K562 (cell line): ENCODE data around the gene TIPARP. TPM values are rescaled to one million over a fixed set of nuclear protein-coding genes. Genes with fewer than 3 reads are reported as not detected.

Experiments used
- ATAC-seq: fragments of 200-7000 bp; cut with Tn5 transposase; 3 replicates; pipeline ENCODE4 v1.9.1; 2020; ENCODE audit warnings: moderate library complexity
- BruUV-seq: library from RNA; stranded (reverse); fragments of 400-500 nt; replicated peaks from 2 replicates; lab custom pipeline; 2021; lab: Mats Ljungman, UMichigan
- CTCF ChIA-PET: fragments of 300-600 bp; formaldehyde crosslinking; extraction: SDS; loops from one replicate; lab custom pipeline; 2021; ENCODE audit warnings: low intra/inter-chr PET ratio; lab: Yijun Ruan, JAX
- POLR2A ChIA-PET: fragments of 300-600, 350-650 bp; sonication (Branson Sonifier 250); formaldehyde crosslinking; extraction: SDS; loops from one replicate; lab custom pipeline; 2021; ENCODE audit warnings: antibody characterized with exemption, inconsistent platforms; lab: Yijun Ruan, JAX
- DNase-seq, 4 experiments: peaks; one replicate each; pipeline versions ENCODE4 v3.0.0 to v3.0.0-alpha.2; 2011 to 2018; ENCODE audit warnings: low spot score in 3 of 4, mixed read lengths in 3 of 4; ENCODE audit errors: extremely low read depth in 1 of 4
- FAIRE-seq: peaks from 2 replicates; lab custom pipeline; 2011; peaks lifted over from hg19 to GRCh38; lab: Jason Lieb, UNC
- H2AFZ ChIP-seq: 2 replicates; pipeline ENCODE4 v1.6.0; 2011; ENCODE audit warnings: low read depth, low read length, control low read depth, inconsistent platforms
- H3K27ac ChIP-seq: fragments of 200-600 bp; 3 replicates; pipeline ENCODE4 v1.8.0; 2011; ENCODE audit warnings: low read depth, mild to moderate bottlenecking, control low read depth, inconsistent platforms, low read length, moderate library complexity, mixed read lengths; ENCODE audit errors: extremely low read depth
- H3K27me3 ChIP-seq, 2 experiments: fragments of 300-600 bp in 1 of 2; 2 replicates in 1 of 2; 3 replicates in 1 of 2; pipeline versions ENCODE4 v1.6.0 to v1.8.0; 2011; ENCODE audit warnings: inconsistent platforms in 2 of 2, low read length in 2 of 2, mild to moderate bottlenecking in 1 of 2, mixed read lengths in 1 of 2, moderate library complexity in 1 of 2; ENCODE audit not compliant: control insufficient read depth in 2 of 2, insufficient read depth in 2 of 2
- H3K36me3 ChIP-seq: fragments of 300-600 bp; 3 replicates; pipeline ENCODE4 v1.8.0; 2011; ENCODE audit warnings: mild to moderate bottlenecking, low read length, inconsistent platforms; ENCODE audit not compliant: control insufficient read depth, insufficient read depth
- H3K4me1 ChIP-seq, 2 experiments: fragments of 200-600 bp in 1 of 2; replicated peaks in 1 of 2; 2 replicates in 1 of 2; 3 replicates in 1 of 2; pipeline versions ENCODE4 v1.5.1 to v1.8.0; 2011; ENCODE audit warnings: inconsistent platforms in 2 of 2, low read length in 2 of 2, mild to moderate bottlenecking in 1 of 2, mixed read lengths in 1 of 2, moderate library complexity in 1 of 2; ENCODE audit not compliant: control insufficient read depth in 2 of 2, insufficient read depth in 2 of 2
- H3K4me2 ChIP-seq: 2 replicates; pipeline ENCODE4 v1.6.1; 2011; ENCODE audit warnings: low read length, control low read depth, inconsistent platforms, mixed read lengths; ENCODE audit not compliant: insufficient read depth
- H3K4me3 ChIP-seq: fragments of 200-600 bp; sonication (generic), shearing (Covaris generic); 2 replicates; pipeline ENCODE4 v1.5.1; 2016; ENCODE audit warnings: control low read depth, inconsistent platforms
- H3K79me2 ChIP-seq: fragments of 200-600 bp; 3 replicates; pipeline ENCODE4 v1.8.0; 2011; ENCODE audit warnings: low read length, inconsistent platforms; ENCODE audit not compliant: control insufficient read depth, insufficient read depth
- H3K9ac ChIP-seq, 2 experiments: 2 replicates each; pipeline versions ENCODE4 v1.6.0 to v1.6.1; 2011; ENCODE audit warnings: low read depth in 2 of 2, low read length in 2 of 2, control low read depth in 1 of 2, inconsistent platforms in 1 of 2, mild to moderate bottlenecking in 1 of 2, mixed read lengths in 1 of 2; ENCODE audit not compliant: insufficient read depth in 1 of 2
- H3K9me1 ChIP-seq: one replicate; pipeline ENCODE4 v1.6.0; 2011; ENCODE audit warnings: inconsistent platforms, mild to moderate bottlenecking, low read length, moderate library complexity; ENCODE audit not compliant: control insufficient read depth, insufficient read depth
- H3K9me3 ChIP-seq: replicated peaks from 2 replicates; pipeline ENCODE4 v1.5.1; 2011; ENCODE audit warnings: low read depth, low read length, inconsistent platforms; ENCODE audit not compliant: control insufficient read depth, insufficient read depth
- H4K20me1 ChIP-seq: replicated peaks from 2 replicates; pipeline ENCODE4 v1.6.1; 2011; ENCODE audit warnings: low read length, inconsistent platforms, mixed read lengths; ENCODE audit not compliant: control insufficient read depth, insufficient read depth
- CXXC5 ChIP-seq: fragments of 250-450 bp; sonication (Bioruptor Pico); IDR thresholded peaks from 2 replicates; pipeline ENCODE4 v1.8.0; 2022; ENCODE audit warnings: inconsistent platforms, mild to moderate bottlenecking, moderate library complexity
- HES1 ChIP-seq: fragments of 450-650 bp; IDR thresholded peaks from 2 replicates; pipeline ENCODE4 v1.6.1; 2016; ENCODE audit warnings: low read depth, mild to moderate bottlenecking, moderate library complexity
- ID3 ChIP-seq, 2 experiments: fragments of 250-450 bp in 1 of 2; fragments of 450-650 bp in 1 of 2; sonication (Bioruptor Pico) in 1 of 2; IDR thresholded peaks; 2 replicates each; pipeline versions ENCODE4 v1.6.1 to v1.8.0; 2016 to 2021; ENCODE audit warnings: mild to moderate bottlenecking in 2 of 2, moderate library complexity in 2 of 2, missing compliant biosample characterization in 1 of 2, missing genetic modification characterization in 1 of 2
- KHSRP ChIP-seq: fragments of 450-650 bp; IDR thresholded peaks from 2 replicates; pipeline ENCODE4 v1.6.1; 2017
- KLF1 ChIP-seq: fragments of 450-650 bp; IDR thresholded peaks from 2 replicates; pipeline ENCODE4 v1.6.1; 2016; ENCODE audit warnings: missing genetic modification characterization, missing compliant biosample characterization
- NFRKB ChIP-seq: fragments of 450-650 bp; IDR thresholded peaks from 2 replicates; pipeline ENCODE4 v1.6.1; 2016; ENCODE audit warnings: low read depth
- PML ChIP-seq: IDR thresholded peaks from 2 replicates; pipeline ENCODE4 v1.6.1; 2012; ENCODE audit warnings: low read length, inconsistent platforms
- POLR3G ChIP-seq: IDR thresholded peaks from 2 replicates; pipeline ENCODE4 v1.6.1; 2011; ENCODE audit not compliant: insufficient read length, insufficient replicate concordance; ENCODE audit errors: extremely low read depth
- RFX7 ChIP-seq: fragments of 250-450 bp; sonication (Bioruptor Pico); IDR thresholded peaks from 2 replicates; pipeline ENCODE4 v1.5.1; 2021; ENCODE audit warnings: mild to moderate bottlenecking
- SMAD1 ChIP-seq: fragments of 150-350 bp; IDR thresholded peaks from 2 replicates; pipeline ENCODE4 v1.6.1; 2014; ENCODE audit warnings: low read length, low read depth; ENCODE audit not compliant: partially characterized antibody
- TAL1 ChIP-seq: fragments of 450-650 bp; IDR thresholded peaks from 2 replicates; pipeline ENCODE4 v1.6.1; 2016; ENCODE audit warnings: mild to moderate bottlenecking
- TCFL5 ChIP-seq: fragments of 250-450 bp; sonication (Bioruptor Pico); conservative IDR thresholded peaks from 2 replicates; pipeline ENCODE4 v1.6.1; 2021; ENCODE audit warnings: mild to moderate bottlenecking, moderate library complexity, matching md5 sums
- WHSC1 ChIP-seq: IDR thresholded peaks from one replicate; pipeline ENCODE4 v1.6.1; 2012; ENCODE audit warnings: low read length, control low read depth, inconsistent platforms
- ZKSCAN1 ChIP-seq: fragments of 150-350 bp; IDR thresholded peaks from 2 replicates; pipeline ENCODE4 v1.6.1; 2016; ENCODE audit warnings: low read depth, low read length
- ZNF12 ChIP-seq: sonication (generic); formaldehyde crosslinking; IDR thresholded peaks from 2 replicates; pipeline ENCODE4 v1.4.0; 2020; ENCODE audit warnings: mild to moderate bottlenecking, missing genetic modification reagents
- ZNF561 ChIP-seq: fragments of 450-650 bp; formaldehyde crosslinking; conservative IDR thresholded peaks from 2 replicates; pipeline ENCODE4 v1.4.0; 2020; ENCODE audit warnings: mild to moderate bottlenecking, moderate library complexity
- ZNF609 ChIP-seq: sonication (generic); formaldehyde crosslinking; IDR thresholded peaks from 2 replicates; pipeline ENCODE4 v1.8.1; 2023; ENCODE audit warnings: missing genetic modification reagents, mild to moderate bottlenecking, borderline replicate concordance
- WGBS: fragments of 100-300 bp; shearing (Covaris generic); methylation state at CpG from one replicate; pipeline ENCODE4 v1.1.6; 2016; ENCODE audit warnings: low coverage, mixed read lengths; ENCODE audit not compliant: insufficient coverage; ENCODE audit errors: missing lambda C conversion rate; 5-methylcytosine and 5-hydroxymethylcytosine counted together
- in situ Hi-C: fragments of 300-500 bp; cut with MboI; formaldehyde crosslinking; loops from 4 replicates; pipeline ENCODE4 v1.15.0; 2018; ENCODE audit warnings: inconsistent platforms, mixed read lengths
- intact Hi-C: fragments of 100-400 bp; cut with micrococcal nuclease; formaldehyde crosslinking; loops from 2 replicates; pipeline ENCODE4 v1.14.2; 2022
- polyA plus RNA-seq, 8 experiments: library from polyadenylated mRNA; depleted of rRNA in 4 of 8; stranded (reverse) in 5 of 8; unstranded in 3 of 8; fragments of >200 nt; fragmentation: Nextera tagmentation in 2 of 8; fragmentation: Illumina TruSeq in 1 of 8; extraction: Ambion mirVana in 2 of 8; extraction: Trizol in 1 of 8; gene quantifications; 2 replicates each; pipeline versions ENCODE4 v1.2.1 to v1.2.3, GENCODE V29; 2011 to 2014; ENCODE audit warnings: inconsistent platforms in 1 of 8, missing spikeins in 1 of 8
- total RNA-seq, 7 experiments: library from RNA; depleted of rRNA in 6 of 7; stranded (reverse); fragments of >200 nt in 6 of 7; fragmentation: Illumina TruSeq in 2 of 7; extraction: Trizol in 2 of 7; gene quantifications; 2 replicates each; pipeline versions ENCODE4 v1.2.1 to v1.2.3, GENCODE V29; 2011 to 2021; ENCODE audit warnings: low replicate concordance in 1 of 7

Gene TIPARP
- total and polyA plus RNA-seq, 9 of the 15 experiments (the other 6 are each of a cell fraction or from before 2014, with no cell fraction given): 2.4 to 29.4 (median 15.1) TPM

GRCh38 chr3:156744631-156745030 lies 70.2 kb downstream of the TIPARP start (continued):
- TF ChIP-seq ZNF12: no peak
- no peak for TF ChIP-seq CXXC5 (CRISPR knock-in tag)
- TF ChIP-seq KLF1 (tag): no peak
- no peak for TF ChIP-seq ZKSCAN1
- TF ChIP-seq ID3 (CRISPR knock-in tag; IDR thresholded peaks at IDR 0.05): no peak
- TF ChIP-seq ID3 (tag; IDR thresholded peaks at IDR 0.05): no peak
- TF ChIP-seq HES1: no peak
- TF ChIP-seq TCFL5 (CRISPR knock-in tag): no peak

- FAIRE-seq (no peak), DNase-seq (no peak), ATAC-seq (no peak)
- Histone ChIP-seq H3K4me1 (peaks cover 0 to under 1% of the 10 kb centered on the region in 2 experiments; a peak in 1 of 5 replicates), H2AFZ (no peak overlapping the region), H3K27me3 (no peaks in the 10 kb centered on the region), H3K36me3 (no peaks in the 10 kb centered on the region), H3K27ac (no peak overlapping the region), H4K20me1 (no peaks in the 10 kb centered on the region), H3K4me2 (no peak overlapping the region), H3K79me2 (no peaks in the 10 kb centered on the region), H3K9me3 (no peaks in the 10 kb centered on the region), H3K4me3 (no peak overlapping the region), H3K9me1 (no peaks in the 10 kb centered on the region), H3K9ac (no peak overlapping the region)
- intact Hi-C loops (no loop called here), in situ Hi-C loops (no loop called here)
- TF ChIP-seq ZNF561 (CRISPR knock-in tag) (no peak), POLR3G (no peak), TAL1 (no peak), SMAD1 (no peak), NFRKB (no peak), RFX7 (CRISPR knock-in tag) (no peak), PML (no peak), WHSC1 (no peak), ZNF609 (CRISPR knock-in tag) (no peak), KHSRP (no peak)
- POLR2A ChIA-PET: no interaction called here
- 0% methylated on average over 1 of the region's 1 CpG for WGBS
- BruUV-seq: no TSS peak
- CTCF ChIA-PET: no interaction called here
These were observed 71.4 kb downstream of the TIPARP start for GRCh38 chr3:156745766-156746165.
